ENCODE results near the gene GIMAP8. TPM values are rescaled to one million over a fixed set of nuclear protein-coding genes. Genes with fewer than 3 reads are reported as not detected.

The GIMAP8 gene
- total RNA-seq, result 7.9 and 8.5 TPM in 2 replicates

GRCh38 chr7:150450491-150451001 lies at the start of gene GIMAP8:
GIMAP8 (plus strand) TSS chr7:150450630; CDS start chr7:150466699, 16,069 bp downstream.
- Mint-ChIP-seq H3K27ac (peak within 1 kb of the TSS; percentile 98), H3K9me3 (peaks cover 6% of the 10 kb centered on the region), H3K4me1 (peaks cover 65% of the 10 kb centered on the region), H3K36me3 (ENCODE audit: low read depth) (peaks cover 33% of the 10 kb centered on the region), H3K4me3 (peak within 1 kb of the TSS; percentile 100), H3K27me3 (no peaks in the 10 kb centered on the region)
- intact Hi-C loops (cut with micrococcal nuclease), result loop anchor here (1.0 to 2.0 kb wide), 9 partner anchors 14 to 306 kb away; partner anchors contain the start of gene GIMAP2
- DNase-seq, result peak; percentile 90

GRCh38 chr7:150400788-150401423 lies 49.5 kb upstream of the GIMAP8 start:
- no peak for DNase-seq
- Mint-ChIP-seq H3K27me3 (no peaks in the 10 kb centered on the region), H3K27ac (no peak overlapping the region), H3K4me1 (peaks cover 21% of the 10 kb centered on the region), H3K9me3 (no peaks in the 10 kb centered on the region), H3K36me3 (ENCODE audit: low read depth) (peaks cover 2% of the 10 kb centered on the region), H3K4me3 (no peak overlapping the region)
- intact Hi-C loops (cut with micrococcal nuclease), result no loop called here

GRCh38 chr7:150401424-150401790 lies 49.0 kb upstream of the GIMAP8 start:
- no peak for DNase-seq
- Mint-ChIP-seq H3K4me1 (peaks cover 23% of the 10 kb centered on the region), H3K4me3 (no peak overlapping the region), H3K27ac (no peak overlapping the region), H3K27me3 (no peaks in the 10 kb centered on the region), H3K9me3 (no peaks in the 10 kb centered on the region), H3K36me3 (ENCODE audit: low read depth) (peaks cover 2% of the 10 kb centered on the region)
- intact Hi-C loops (cut with micrococcal nuclease), result no loop called here

- intact Hi-C loops (cut with micrococcal nuclease), result no loop called here
- peaks cover 27% of the 10 kb centered on the region for H3K4me1 Mint-ChIP-seq
- H3K27ac Mint-ChIP-seq, result no peak overlapping the region
- no peaks in the 10 kb centered on the region for H3K27me3 Mint-ChIP-seq
- no peak for DNase-seq
- H3K4me3 Mint-ChIP-seq, result no peak overlapping the region
- H3K9me3 Mint-ChIP-seq, result no peaks in the 10 kb centered on the region
- H3K36me3 Mint-ChIP-seq (ENCODE audit: low read depth), result peaks cover 4% of the 10 kb centered on the region
Observed at GRCh38 chr7:150401861-150402631, 48.4 kb upstream of the GIMAP8 start.

- no peak for DNase-seq
- Mint-ChIP-seq H3K27me3 (no peaks in the 10 kb centered on the region), H3K9me3 (no peaks in the 10 kb centered on the region), H3K36me3 (ENCODE audit: low read depth) (peaks cover 5% of the 10 kb centered on the region), H3K27ac (no peak overlapping the region), H3K4me3 (no peak overlapping the region), H3K4me1 (peaks cover 29% of the 10 kb centered on the region)
- intact Hi-C loops (cut with micrococcal nuclease), result no loop called here
Observed at GRCh38 chr7:150402671-150403321, 47.6 kb upstream of the GIMAP8 start.

- no peak for DNase-seq
- Mint-ChIP-seq H3K27me3 (no peaks in the 10 kb centered on the region), H3K36me3 (ENCODE audit: low read depth) (peaks cover 6% of the 10 kb centered on the region), H3K9me3 (no peaks in the 10 kb centered on the region), H3K4me3 (peak overlapping the region; percentile 87), H3K27ac (peak overlapping the region; percentile 82), H3K4me1 (peaks cover 31% of the 10 kb centered on the region)
- intact Hi-C loops (cut with micrococcal nuclease), result no loop called here
Observed at GRCh38 chr7:150403376-150404171, 46.9 kb upstream of the GIMAP8 start.

- H3K4me1 Mint-ChIP-seq, result peaks cover 34% of the 10 kb centered on the region
- peak overlapping the region; percentile 87 for H3K4me3 Mint-ChIP-seq
- H3K27me3 Mint-ChIP-seq, result no peaks in the 10 kb centered on the region
- H3K9me3 Mint-ChIP-seq, result no peaks in the 10 kb centered on the region
- no peak for DNase-seq
- peak overlapping the region; percentile 82 for H3K27ac Mint-ChIP-seq
- intact Hi-C loops (cut with micrococcal nuclease), result no loop called here
- H3K36me3 Mint-ChIP-seq (ENCODE audit: low read depth), result peaks cover 10% of the 10 kb centered on the region
Observed at GRCh38 chr7:150404172-150404804, 46.1 kb upstream of the GIMAP8 start.

- Mint-ChIP-seq H3K36me3 (ENCODE audit: low read depth) (peaks cover 10% of the 10 kb centered on the region), H3K4me1 (peaks cover 34% of the 10 kb centered on the region), H3K27me3 (no peaks in the 10 kb centered on the region), H3K9me3 (no peaks in the 10 kb centered on the region), H3K27ac (peak overlapping the region; percentile 89), H3K4me3 (peak overlapping the region; percentile 87)
- DNase-seq, result peak; percentile 95
- intact Hi-C loops (cut with micrococcal nuclease), result loop anchor here (1.0 kb wide), 4 partner anchors 16 to 84 kb away; partner anchors contain the start of genes REPIN1 and ZNF775
Observed at GRCh38 chr7:150404805-150405583, 45.4 kb upstream of the GIMAP8 start.

- H3K4me3 Mint-ChIP-seq, result peak overlapping the region; percentile 87
- H3K4me1 Mint-ChIP-seq, result peaks cover 32% of the 10 kb centered on the region
- peak; percentile 86 for DNase-seq
- peak overlapping the region; percentile 89 for H3K27ac Mint-ChIP-seq
- peaks cover 13% of the 10 kb centered on the region for H3K36me3 Mint-ChIP-seq (ENCODE audit: low read depth)
- no peaks in the 10 kb centered on the region for H3K27me3 Mint-ChIP-seq
- intact Hi-C loops (cut with micrococcal nuclease), result loop anchor here (1.0 kb wide), 5 partner anchors 16 to 350 kb away; partner anchors contain the start of genes REPIN1 and ZNF775
- no peaks in the 10 kb centered on the region for H3K9me3 Mint-ChIP-seq
Observed at GRCh38 chr7:150405584-150406311, 44.7 kb upstream of the GIMAP8 start.

- Mint-ChIP-seq H3K36me3 (ENCODE audit: low read depth) (peaks cover 17% of the 10 kb centered on the region), H3K4me1 (peaks cover 32% of the 10 kb centered on the region), H3K27me3 (no peaks in the 10 kb centered on the region), H3K4me3 (peak overlapping the region; percentile 87), H3K27ac (peak overlapping the region; percentile 89), H3K9me3 (no peaks in the 10 kb centered on the region)
- no peak for DNase-seq
- intact Hi-C loops (cut with micrococcal nuclease), result loop anchor here (1.0 kb wide), 1 partner anchor 349 kb away; no protein-coding TSS in a partner anchor
Observed at GRCh38 chr7:150406312-150406566, 44.2 kb upstream of the GIMAP8 start.

GRCh38 chr7:150406567-150407421 lies 43.6 kb upstream of the GIMAP8 start:
- Mint-ChIP-seq H3K4me3 (peak overlapping the region; percentile 87), H3K27ac (peak overlapping the region; percentile 89), H3K9me3 (no peaks in the 10 kb centered on the region), H3K27me3 (no peaks in the 10 kb centered on the region), H3K4me1 (peaks cover 29% of the 10 kb centered on the region), H3K36me3 (ENCODE audit: low read depth) (peaks cover 19% of the 10 kb centered on the region)
- intact Hi-C loops (cut with micrococcal nuclease), result loop anchor here (1.0 kb wide), 1 partner anchor 349 kb away; no protein-coding TSS in a partner anchor
- peak; percentile 85 for DNase-seq

Measured in activated CD4-positive, alpha-beta T cell treated with anti-CD3 and anti-CD28 coated beads, Interleukin-2, amount 10 ng/mL, durations not matched to agents 24 days and 14 days (primary cell).